Liver (tissue), 9 donors: ENCODE measurements around the gene ALK. TPM values are rescaled to one million over a fixed set of nuclear protein-coding genes. Genes with fewer than 3 reads are reported as not detected.

Experiments used
- DNase-seq: peaks from one replicate; pipeline ENCODE4 v3.0.0-alpha.2; 2017; ENCODE audit warnings: low spot score
- H3K27ac ChIP-seq, 2 donors: one replicate each; pipeline ENCODE4 v1.7.0; 2013; ENCODE audit warnings: inconsistent platforms in 2 of 2, low read length in 2 of 2, control low read depth in 1 of 2, low read depth in 1 of 2, mild to moderate bottlenecking in 1 of 2
- H3K27me3 ChIP-seq, 4 donors: one replicate each; pipeline versions ENCODE4 v1.6.1 to v1.7.0; 2013; ENCODE audit warnings: low read length in 3 of 4, inconsistent platforms in 1 of 4, mild to moderate bottlenecking in 1 of 4, moderate library complexity in 1 of 4; ENCODE audit not compliant: control insufficient read depth in 4 of 4, insufficient read depth in 4 of 4
- H3K36me3 ChIP-seq, 4 donors: one replicate each; pipeline versions ENCODE4 v1.6.1 to v1.7.0; 2013; ENCODE audit warnings: low read length in 3 of 4, mild to moderate bottlenecking in 3 of 4, low read depth in 1 of 4, moderate library complexity in 1 of 4; ENCODE audit not compliant: control insufficient read depth in 4 of 4, insufficient read depth in 3 of 4
- H3K4me1 ChIP-seq, 4 donors: one replicate each; pipeline versions ENCODE4 v1.6.1 to v1.7.0; 2013; ENCODE audit warnings: low read length in 3 of 4, mild to moderate bottlenecking in 3 of 4, moderate library complexity in 1 of 4; ENCODE audit not compliant: control insufficient read depth in 4 of 4, insufficient read depth in 4 of 4
- H3K4me3 ChIP-seq, 3 donors: one replicate each; pipeline versions ENCODE4 v1.6.1 to v1.7.0; 2013; ENCODE audit warnings: low read length in 3 of 3, control low read depth in 1 of 3, low read depth in 1 of 3, mild to moderate bottlenecking in 1 of 3
- H3K9ac ChIP-seq, 2 donors: one replicate each; pipeline ENCODE4 v1.7.0; 2013; ENCODE audit warnings: low read length in 2 of 2, mild to moderate bottlenecking in 2 of 2, moderate library complexity in 2 of 2, control low read depth in 1 of 2, low read depth in 1 of 2
- H3K9me3 ChIP-seq, 4 donors: one replicate each; pipeline versions ENCODE4 v1.6.1 to v1.7.0; 2013; ENCODE audit warnings: low read length in 3 of 4; ENCODE audit not compliant: control insufficient read depth in 4 of 4
- CTCF ChIP-seq: fragments of 150-350 bp; IDR thresholded peaks from 2 replicates; pipeline ENCODE4 v1.5.1; 2017; ENCODE audit warnings: improper control_type of control experiment, low read depth, low read length; ENCODE audit not compliant: missing input control
- FOXA1 ChIP-seq: IDR thresholded peaks from 2 replicates; pipeline ENCODE4 v1.6.1; 2016; ENCODE audit warnings: antibody characterized with exemption
- GABPA ChIP-seq, 2 donors: IDR thresholded peaks in 1 of 2; conservative IDR thresholded peaks in 1 of 2; 2 replicates each; pipeline ENCODE4 v1.6.1; 2016; ENCODE audit warnings: antibody characterized with exemption in 2 of 2, mild to moderate bottlenecking in 1 of 2, moderate library complexity in 1 of 2
- HNF4A ChIP-seq, 2 donors: conservative IDR thresholded peaks; 2 replicates each; pipeline ENCODE4 v1.6.1; 2016; ENCODE audit warnings: antibody characterized with exemption in 2 of 2, mild to moderate bottlenecking in 2 of 2
- HNF4G ChIP-seq: IDR thresholded peaks from 2 replicates; pipeline ENCODE4 v1.6.1; 2016; ENCODE audit warnings: antibody characterized with exemption
- JUND ChIP-seq, 2 donors: IDR thresholded peaks; 2 replicates each; pipeline ENCODE4 v1.6.1; 2016; ENCODE audit warnings: antibody characterized with exemption in 2 of 2
- NR2F2 ChIP-seq: IDR thresholded peaks from 2 replicates; pipeline ENCODE4 v1.6.1; 2016; ENCODE audit warnings: antibody characterized with exemption
- RAD21 ChIP-seq, 2 donors: IDR thresholded peaks; 2 replicates each; pipeline ENCODE4 v1.6.1; 2016; ENCODE audit warnings: antibody characterized with exemption in 2 of 2, mild to moderate bottlenecking in 2 of 2
- RXRA ChIP-seq, 2 donors: IDR thresholded peaks; 2 replicates each; pipeline ENCODE4 v1.6.1; 2017 to 2018; ENCODE audit warnings: antibody characterized with exemption in 2 of 2, mild to moderate bottlenecking in 1 of 2
- SP1 ChIP-seq: IDR thresholded peaks from 2 replicates; pipeline ENCODE4 v1.6.1; 2018; ENCODE audit warnings: antibody characterized with exemption, mild to moderate bottlenecking
- TAF1 ChIP-seq: conservative IDR thresholded peaks from 2 replicates; pipeline ENCODE4 v1.6.1; 2016; ENCODE audit warnings: antibody characterized with exemption, mild to moderate bottlenecking
- WGBS: extraction: QIAGEN DNeasy Blood & Tissue Kit; methylation state at CpG from one replicate; pipeline ENCODE4 v1.1.7; 2013; 5-methylcytosine and 5-hydroxymethylcytosine counted together
- polyA plus RNA-seq, 2 donors: library from polyadenylated mRNA; stranded (reverse) in 1 of 2; unstranded in 1 of 2; fragments of 200-250 nt in 1 of 2; fragments of >200 nt in 1 of 2; fragmentation: Nextera tagmentation in 1 of 2; extraction: Ambion mirVana in 1 of 2; gene quantifications; one replicate each; pipeline versions ENCODE4 v1.2.1 to v1.2.3, GENCODE V29; 2013 to 2015
- total RNA-seq, 2 donors: library from RNA; depleted of rRNA; stranded (reverse); fragments of >200 nt; gene quantifications; one replicate each; pipeline ENCODE4 v1.2.3, GENCODE V29; 2014
- TF ChIP-seq, protein P1 (sequence below): IDR thresholded peaks from 2 replicates; pipeline ENCODE4 v1.6.1; 2016; ENCODE audit warnings: antibody characterized with exemption
- TF ChIP-seq, protein P2 (sequence below): IDR thresholded peaks from 2 replicates; pipeline ENCODE4 v1.6.1; 2016; ENCODE audit warnings: antibody characterized with exemption
- TF ChIP-seq, protein P3 (sequence below): IDR thresholded peaks from 2 replicates; pipeline ENCODE4 v1.6.1; 2016; ENCODE audit warnings: antibody characterized with exemption, mild to moderate bottlenecking
- TF ChIP-seq, protein P4 (sequence below): IDR thresholded peaks from 2 replicates; pipeline ENCODE4 v1.6.1; 2016; ENCODE audit warnings: antibody characterized with exemption
- donor health status: healthy.
- donor health status: healthy.
- donor health status: healthy.
- donor health status: healthy.
- donor health status: healthy.

Gene ALK
- total and polyA plus RNA-seq, 4 donors = under 0.01 TPM; not detected in 3

DNA sequence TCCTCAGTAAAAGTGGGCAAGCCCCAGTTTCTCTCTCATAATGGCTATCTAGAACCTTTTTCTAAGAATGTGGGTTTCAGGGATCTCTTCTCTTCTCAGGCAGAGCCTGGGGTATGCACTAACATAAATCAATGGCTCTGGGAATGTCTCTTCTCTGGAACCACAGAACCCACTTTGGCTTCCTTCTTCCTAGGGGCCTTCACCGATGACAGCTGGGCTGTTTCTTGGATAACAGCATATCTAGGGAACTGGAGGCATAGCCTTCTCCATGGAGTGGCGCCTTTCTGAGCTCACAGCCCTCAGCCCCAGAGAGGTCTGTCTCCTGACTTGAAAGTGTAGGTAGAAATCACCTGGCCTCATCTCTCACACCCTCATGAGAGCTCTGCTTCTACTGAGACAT is 558.3 kb downstream of the ALK start:
- H3K9me3 ChIP-seq = no peaks in the 10 kb centered on the region
- 75% methylated on average over 2 of the region's 2 CpGs for WGBS
- TF ChIP-seq CTCF = no peak
- TF ChIP-seq JUND (IDR thresholded peaks at IDR 0.05) = no peak
- TF ChIP-seq, protein P1, sequence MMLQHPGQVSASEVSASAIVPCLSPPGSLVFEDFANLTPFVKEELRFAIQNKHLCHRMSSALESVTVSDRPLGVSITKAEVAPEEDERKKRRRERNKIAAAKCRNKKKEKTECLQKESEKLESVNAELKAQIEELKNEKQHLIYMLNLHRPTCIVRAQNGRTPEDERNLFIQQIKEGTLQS = no peak
- TF ChIP-seq, protein P2, sequence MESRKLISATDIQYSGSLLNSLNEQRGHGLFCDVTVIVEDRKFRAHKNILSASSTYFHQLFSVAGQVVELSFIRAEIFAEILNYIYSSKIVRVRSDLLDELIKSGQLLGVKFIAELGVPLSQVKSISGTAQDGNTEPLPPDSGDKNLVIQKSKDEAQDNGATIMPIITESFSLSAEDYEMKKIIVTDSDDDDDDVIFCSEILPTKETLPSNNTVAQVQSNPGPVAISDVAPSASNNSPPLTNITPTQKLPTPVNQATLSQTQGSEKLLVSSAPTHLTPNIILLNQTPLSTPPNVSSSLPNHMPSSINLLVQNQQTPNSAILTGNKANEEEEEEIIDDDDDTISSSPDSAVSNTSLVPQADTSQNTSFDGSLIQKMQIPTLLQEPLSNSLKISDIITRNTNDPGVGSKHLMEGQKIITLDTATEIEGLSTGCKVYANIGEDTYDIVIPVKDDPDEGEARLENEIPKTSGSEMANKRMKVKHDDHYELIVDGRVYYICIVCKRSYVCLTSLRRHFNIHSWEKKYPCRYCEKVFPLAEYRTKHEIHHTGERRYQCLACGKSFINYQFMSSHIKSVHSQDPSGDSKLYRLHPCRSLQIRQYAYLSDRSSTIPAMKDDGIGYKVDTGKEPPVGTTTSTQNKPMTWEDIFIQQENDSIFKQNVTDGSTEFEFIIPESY = no peak
- TF ChIP-seq, protein P3, sequence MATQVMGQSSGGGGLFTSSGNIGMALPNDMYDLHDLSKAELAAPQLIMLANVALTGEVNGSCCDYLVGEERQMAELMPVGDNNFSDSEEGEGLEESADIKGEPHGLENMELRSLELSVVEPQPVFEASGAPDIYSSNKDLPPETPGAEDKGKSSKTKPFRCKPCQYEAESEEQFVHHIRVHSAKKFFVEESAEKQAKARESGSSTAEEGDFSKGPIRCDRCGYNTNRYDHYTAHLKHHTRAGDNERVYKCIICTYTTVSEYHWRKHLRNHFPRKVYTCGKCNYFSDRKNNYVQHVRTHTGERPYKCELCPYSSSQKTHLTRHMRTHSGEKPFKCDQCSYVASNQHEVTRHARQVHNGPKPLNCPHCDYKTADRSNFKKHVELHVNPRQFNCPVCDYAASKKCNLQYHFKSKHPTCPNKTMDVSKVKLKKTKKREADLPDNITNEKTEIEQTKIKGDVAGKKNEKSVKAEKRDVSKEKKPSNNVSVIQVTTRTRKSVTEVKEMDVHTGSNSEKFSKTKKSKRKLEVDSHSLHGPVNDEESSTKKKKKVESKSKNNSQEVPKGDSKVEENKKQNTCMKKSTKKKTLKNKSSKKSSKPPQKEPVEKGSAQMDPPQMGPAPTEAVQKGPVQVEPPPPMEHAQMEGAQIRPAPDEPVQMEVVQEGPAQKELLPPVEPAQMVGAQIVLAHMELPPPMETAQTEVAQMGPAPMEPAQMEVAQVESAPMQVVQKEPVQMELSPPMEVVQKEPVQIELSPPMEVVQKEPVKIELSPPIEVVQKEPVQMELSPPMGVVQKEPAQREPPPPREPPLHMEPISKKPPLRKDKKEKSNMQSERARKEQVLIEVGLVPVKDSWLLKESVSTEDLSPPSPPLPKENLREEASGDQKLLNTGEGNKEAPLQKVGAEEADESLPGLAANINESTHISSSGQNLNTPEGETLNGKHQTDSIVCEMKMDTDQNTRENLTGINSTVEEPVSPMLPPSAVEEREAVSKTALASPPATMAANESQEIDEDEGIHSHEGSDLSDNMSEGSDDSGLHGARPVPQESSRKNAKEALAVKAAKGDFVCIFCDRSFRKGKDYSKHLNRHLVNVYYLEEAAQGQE = no peak
- no peak for TF ChIP-seq GABPA (IDR thresholded peaks at IDR 0.05 in 1 of 2, conservative IDR thresholded peaks at IDR 0.05 in 1 of 2)
- no peak for TF ChIP-seq NR2F2
- no peak for TF ChIP-seq TAF1
- no peak for TF ChIP-seq HNF4G
- TF ChIP-seq RXRA (IDR thresholded peaks at IDR 0.05) = no peak
- TF ChIP-seq RAD21 (IDR thresholded peaks at IDR 0.05) = no peak
- no peak for TF ChIP-seq SP1
- no peak for TF ChIP-seq FOXA1
- no peak for TF ChIP-seq HNF4A (conservative IDR thresholded peaks at IDR 0.05)
- no peaks in the 10 kb centered on the region for H3K4me1 ChIP-seq
- DNase-seq = no peak
- no peak overlapping the region for H3K27ac ChIP-seq
- H3K27me3 ChIP-seq = no peaks in the 10 kb centered on the region
- H3K9ac ChIP-seq = no peak overlapping the region
- H3K4me3 ChIP-seq = no peak overlapping the region
- no peaks in the 10 kb centered on the region for H3K36me3 ChIP-seq

DNA sequence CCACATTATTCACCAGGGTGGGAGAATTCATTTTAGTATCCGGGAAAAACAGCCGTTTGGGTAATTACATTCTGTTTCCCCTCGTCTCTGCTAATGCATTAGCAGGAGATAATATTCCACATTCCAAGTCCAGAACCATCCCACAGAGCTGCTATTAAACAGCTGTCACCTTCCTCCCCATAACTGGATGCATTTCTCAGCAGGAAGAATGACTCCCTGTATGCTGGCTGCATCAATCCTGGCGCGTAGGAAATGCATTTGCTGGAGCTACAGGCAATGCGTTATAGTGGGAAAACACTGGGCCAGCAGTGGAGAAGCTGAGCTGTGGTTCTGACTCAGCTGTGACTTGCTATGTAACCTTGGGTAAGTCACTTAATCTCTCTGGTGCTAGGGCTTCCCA is 560.2 kb downstream of the ALK start:
- Histone ChIP-seq H3K9me3 (no peaks in the 10 kb centered on the region), H3K27me3 (no peaks in the 10 kb centered on the region), H3K9ac (no peak overlapping the region), H3K4me1 (no peaks in the 10 kb centered on the region), H3K4me3 (no peak overlapping the region), H3K36me3 (no peaks in the 10 kb centered on the region), H3K27ac (no peak overlapping the region)
- TF ChIP-seq, protein P3 = no peak
- TF ChIP-seq, protein P4, sequence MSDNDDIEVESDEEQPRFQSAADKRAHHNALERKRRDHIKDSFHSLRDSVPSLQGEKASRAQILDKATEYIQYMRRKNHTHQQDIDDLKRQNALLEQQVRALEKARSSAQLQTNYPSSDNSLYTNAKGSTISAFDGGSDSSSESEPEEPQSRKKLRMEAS = no peak
- TF ChIP-seq, protein P1 = no peak
- no peak for TF ChIP-seq FOXA1
- DNase-seq = no peak
- WGBS = 84% methylated on average over 6 of the region's 6 CpGs
